B cell (primary cell): ENCODE data around the gene PCGF3. TPM values are rescaled to one million over a fixed set of nuclear protein-coding genes. Genes with fewer than 3 reads are reported as not detected.

ENCODE experiments used
- ATAC-seq: fragments of 200-7000 bp; cut with Tn5 transposase; one replicate; pipeline ENCODE4 v1.10.0; 2021; ENCODE audit warnings: low read depth, mild to moderate bottlenecking, moderate number of reproducible peaks, moderate library complexity
- CTCF ChIA-PET: fragments of 350-600 bp; sonication (Branson Sonifier 250); formaldehyde crosslinking; loops from one replicate; lab custom pipeline; 2021; ENCODE audit warnings: antibody characterized with exemption, inconsistent platforms; lab: Charles Lee
- POLR2A ChIA-PET: fragments of 350-600 bp; sonication (Branson Sonifier 250); formaldehyde crosslinking; loops from one replicate; lab custom pipeline; 2021; ENCODE audit warnings: antibody characterized with exemption; lab: Charles Lee
- DNase-seq: peaks from one replicate; pipeline ENCODE4 v3.0.0; 2013
- H2AFZ ChIP-seq: 2 replicates; pipeline ENCODE4 v1.6.1; 2012; ENCODE audit warnings: mild to moderate bottlenecking, low read depth, low read length; ENCODE audit not compliant: insufficient read depth, poor library complexity, severe bottlenecking
- H3K27ac ChIP-seq, 2 donors: 1 replicate in 1 of 2; 2 replicates in 1 of 2; pipeline ENCODE4 v1.5.1; 2012 to 2013; ENCODE audit warnings: low read length in 2 of 2, mild to moderate bottlenecking in 2 of 2, moderate library complexity in 1 of 2
- H3K27me3 ChIP-seq, 4 experiments: fragments of 200-600 bp in 1 of 4; sonication (generic) in 1 of 4; replicated peaks in 1 of 4; 1 replicate in 2 of 4; 2 replicates in 2 of 4; pipeline versions ENCODE4 v1.6.1 to v1.7.0; 2013 to 2016; ENCODE audit warnings: low read length in 3 of 4, mild to moderate bottlenecking in 2 of 4, mixed read lengths in 1 of 4, moderate library complexity in 1 of 4; ENCODE audit not compliant: insufficient read depth in 4 of 4, control insufficient read depth in 3 of 4; ENCODE audit errors: control extremely low read depth in 1 of 4
- H3K36me3 ChIP-seq, 2 experiments: replicated peaks in 1 of 2; 1 replicate in 1 of 2; 2 replicates in 1 of 2; pipeline versions ENCODE4 v1.6.1 to v1.7.1; 2013; ENCODE audit warnings: low read length in 1 of 2; ENCODE audit not compliant: insufficient read depth in 2 of 2, control insufficient read depth in 1 of 2; ENCODE audit errors: control extremely low read depth in 1 of 2, extremely low read depth in 1 of 2
- H3K4me1 ChIP-seq, 2 donors: fragments of 200-600 bp in 1 of 2; sonication (generic) in 1 of 2; 1 replicate in 1 of 2; 2 replicates in 1 of 2; pipeline versions ENCODE4 v1.5.1 to v1.6.1; 2013 to 2017; ENCODE audit warnings: low read length in 2 of 2; ENCODE audit not compliant: control insufficient read depth in 2 of 2, insufficient read depth in 2 of 2
- H3K4me2 ChIP-seq: replicated peaks from 2 replicates; pipeline ENCODE3; 2012; ENCODE audit warnings: mild to moderate bottlenecking, low read depth, low read length; ENCODE audit not compliant: poor library complexity, severe bottlenecking
- H3K4me3 ChIP-seq, 5 experiments: fragments of 200-600 bp in 1 of 5; sonication (generic) in 1 of 5; 1 replicate in 3 of 5; 2 replicates in 2 of 5; pipeline versions ENCODE4 v1.5.1 to v1.7.0; 2011 to 2016; ENCODE audit warnings: low read length in 4 of 5, mild to moderate bottlenecking in 4 of 5, low read depth in 2 of 5, control low read depth in 1 of 5, moderate library complexity in 1 of 5; ENCODE audit not compliant: insufficient read depth in 1 of 5; ENCODE audit errors: control extremely low read depth in 1 of 5, extremely low read depth in 1 of 5
- H3K79me2 ChIP-seq: fragments of 200-600 bp; sonication (generic); one replicate; pipeline ENCODE4 v1.6.0; 2016; ENCODE audit warnings: low read length; ENCODE audit not compliant: control insufficient read depth, insufficient read depth
- H3K9ac ChIP-seq: fragments of 200-600 bp; sonication (generic); 2 replicates; pipeline ENCODE4 v1.6.1; 2017; ENCODE audit warnings: mild to moderate bottlenecking, low read length, moderate library complexity
- H3K9me3 ChIP-seq, 3 donors: one replicate each; pipeline versions ENCODE4 v1.6.1 to v1.7.1; 2013; ENCODE audit warnings: low read length in 2 of 3; ENCODE audit not compliant: control insufficient read depth in 2 of 3, insufficient read depth in 1 of 3; ENCODE audit errors: control extremely low read depth in 1 of 3
- H4K20me1 ChIP-seq: 2 replicates; pipeline ENCODE4 v1.6.0; 2012; ENCODE audit warnings: mild to moderate bottlenecking, low read length; ENCODE audit not compliant: insufficient read depth, control insufficient read depth, poor library complexity, severe bottlenecking
- H3K27ac Mint-ChIP-seq: one replicate; pipeline ENCODE4 v1.8.0; 2021; ENCODE audit warnings: mixed read lengths
- H3K27me3 Mint-ChIP-seq: one replicate; pipeline ENCODE4 v1.8.0; 2021; ENCODE audit warnings: mixed read lengths
- H3K4me1 Mint-ChIP-seq: one replicate; pipeline ENCODE4 v1.8.0; 2021; ENCODE audit warnings: mixed read lengths
- H3K4me3 Mint-ChIP-seq: one replicate; pipeline ENCODE4 v1.8.0; 2021; ENCODE audit warnings: mixed read lengths
- H3K9me3 Mint-ChIP-seq: one replicate; pipeline ENCODE4 v1.8.0; 2022; ENCODE audit warnings: mixed read lengths; ENCODE audit not compliant: insufficient read depth
- CTCF ChIP-seq: fragments of 200-600 bp; IDR thresholded peaks from one replicate; pipeline ENCODE4 v1.8.0; 2022; ENCODE audit warnings: antibody characterized with exemption, mild to moderate bottlenecking
- EZH2 ChIP-seq: IDR thresholded peaks from 2 replicates; pipeline ENCODE4 v1.6.1; 2012; ENCODE audit warnings: borderline replicate concordance, low read depth, mild to moderate bottlenecking, moderate library complexity, low read length; ENCODE audit not compliant: insufficient read depth, poor library complexity, severe bottlenecking
- WGBS: methylation state at CpG from one replicate; pipeline ENCODE4 v1.1.5; 2013; ENCODE audit warnings: missing lambda C conversion rate; ENCODE audit not compliant: insufficient coverage; 5-methylcytosine and 5-hydroxymethylcytosine counted together
- intact Hi-C: fragments of 100-400 bp; cut with micrococcal nuclease; formaldehyde crosslinking; loops from one replicate; pipeline ENCODE4 v1.10.0; 2022
- polyA plus RNA-seq: library from polyadenylated mRNA; depleted of rRNA; stranded (reverse); fragments of >200 nt; gene quantifications from 2 replicates; pipeline ENCODE4 v1.2.3, GENCODE V29; 2012
- total RNA-seq, 2 donors: library from RNA; stranded (reverse); fragments of 120-200 nt in 1 of 2; gene quantifications; 1 replicate in 1 of 2; 2 replicates in 1 of 2; pipeline versions ENCODE4 v1.2.3 to v1.2.4, GENCODE V29; 2013 to 2022

The PCGF3 gene
- total and polyA plus RNA-seq, 2 donors (not counting 1 experiment from before 2014, with no cell fraction given): 65.7 to 90.3 TPM

- Mint-ChIP-seq H3K4me3 (no peak overlapping the region), H3K27me3 (no peaks in the 10 kb centered on the region), H3K4me1 (peaks cover 6% of the 10 kb centered on the region), H3K9me3 (no peaks in the 10 kb centered on the region), H3K27ac (no peak overlapping the region)
- Histone ChIP-seq H3K79me2 (peaks cover 44% of the 10 kb centered on the region), H3K4me1 (no peaks in the 10 kb centered on the region), H3K4me2 (no peak overlapping the region), H3K9me3 (peaks cover 0 to 5% (median 0%) of the 10 kb centered on the region in 3 donors), H3K27me3 (no peaks in the 10 kb centered on the region), H3K9ac (no peak overlapping the region), H4K20me1 (peaks cover 86% of the 10 kb centered on the region), H2AFZ (no peak overlapping the region), H3K36me3 (peaks cover 0 to 65% of the 10 kb centered on the region in 2 experiments), H3K4me3 (no peak overlapping the region), H3K27ac (no peak overlapping the region)
- CTCF ChIA-PET: interaction anchor here (0.9 kb wide), 1 partner anchor 223 kb away, joined by 3 read pairs; the partner anchor contains the start of gene IDUA
- DNase-seq (no peak), ATAC-seq (no peak)
- TF ChIP-seq EZH2 (no peak), CTCF (no peak)
- 94% methylated on average over 9 of the region's 16 CpGs for WGBS
- POLR2A ChIA-PET: no interaction called here
- intact Hi-C loops: no loop called here
Measured at GRCh38 chr4:764405-765169, 59.0 kb downstream of the PCGF3 start.

- POLR2A ChIA-PET: no interaction called here
- H3K4me2 ChIP-seq: no peak overlapping the region
- Mint-ChIP-seq H3K27me3 (no peaks in the 10 kb centered on the region), H3K9me3 (no peaks in the 10 kb centered on the region), H3K27ac (no peak overlapping the region), H3K4me1 (peaks cover 10% of the 10 kb centered on the region), H3K4me3 (no peak overlapping the region)
- intact Hi-C loops: no loop called here
- no peak overlapping the region for H3K4me3 ChIP-seq
- H3K4me1 ChIP-seq: no peaks in the 10 kb centered on the region
- peaks cover 47% of the 10 kb centered on the region for H3K79me2 ChIP-seq
- TF ChIP-seq CTCF: no peak
- TF ChIP-seq EZH2: no peak
- no peak overlapping the region for H2AFZ ChIP-seq
- H4K20me1 ChIP-seq: peaks cover 78% of the 10 kb centered on the region
- H3K27ac ChIP-seq: no peak overlapping the region
- H3K9me3 ChIP-seq: peaks cover 0 to 5% (median 0%) of the 10 kb centered on the region in 3 donors
- WGBS: 98% methylated on average over 6 of the region's 7 CpGs
- H3K9ac ChIP-seq: no peak overlapping the region
- no peak for DNase-seq
- H3K27me3 ChIP-seq: no peaks in the 10 kb centered on the region
- ATAC-seq: no peak
- CTCF ChIA-PET: interaction anchor here (0.6 to 1.4 kb wide), 3 partner anchors 25 to 221 kb away, joined by 3 to 4 read pairs (median 3); partner anchors contain the start of gene IDUA
- peaks cover 0 to 65% of the 10 kb centered on the region in 2 experiments for H3K36me3 ChIP-seq
Measured at GRCh38 chr4:766152-766515, 60.5 kb downstream of the PCGF3 start.
